ENCODE data around the gene SLC22A13.
"Not testable (repeated sequence)": the region's sequence is repeated elsewhere in the genome, so short reads cannot be mapped to it uniquely, and the experiment has no call there.

DNA sequence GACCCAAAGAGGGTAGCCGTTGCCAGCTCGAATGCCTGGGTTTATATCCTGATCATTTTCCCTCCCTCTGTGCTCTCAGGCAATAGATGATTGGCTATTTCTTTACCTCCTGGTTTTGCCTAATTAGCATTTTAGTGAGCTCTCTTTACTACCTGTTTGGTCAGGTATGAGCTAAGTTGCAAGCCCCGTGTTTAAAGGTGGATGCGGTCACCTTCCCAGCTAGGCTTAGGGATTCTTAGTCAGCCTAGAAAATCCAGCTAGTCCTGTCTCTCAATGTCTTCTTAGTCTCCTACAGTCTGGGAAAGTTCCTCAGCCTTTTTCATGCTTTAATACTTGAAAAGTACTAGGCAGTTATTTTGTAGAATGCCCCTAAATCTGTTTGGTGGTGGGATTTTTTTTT is 31.4 kb downstream of the SLC22A13 start:
- TF ChIP-seq, protein P1, sequence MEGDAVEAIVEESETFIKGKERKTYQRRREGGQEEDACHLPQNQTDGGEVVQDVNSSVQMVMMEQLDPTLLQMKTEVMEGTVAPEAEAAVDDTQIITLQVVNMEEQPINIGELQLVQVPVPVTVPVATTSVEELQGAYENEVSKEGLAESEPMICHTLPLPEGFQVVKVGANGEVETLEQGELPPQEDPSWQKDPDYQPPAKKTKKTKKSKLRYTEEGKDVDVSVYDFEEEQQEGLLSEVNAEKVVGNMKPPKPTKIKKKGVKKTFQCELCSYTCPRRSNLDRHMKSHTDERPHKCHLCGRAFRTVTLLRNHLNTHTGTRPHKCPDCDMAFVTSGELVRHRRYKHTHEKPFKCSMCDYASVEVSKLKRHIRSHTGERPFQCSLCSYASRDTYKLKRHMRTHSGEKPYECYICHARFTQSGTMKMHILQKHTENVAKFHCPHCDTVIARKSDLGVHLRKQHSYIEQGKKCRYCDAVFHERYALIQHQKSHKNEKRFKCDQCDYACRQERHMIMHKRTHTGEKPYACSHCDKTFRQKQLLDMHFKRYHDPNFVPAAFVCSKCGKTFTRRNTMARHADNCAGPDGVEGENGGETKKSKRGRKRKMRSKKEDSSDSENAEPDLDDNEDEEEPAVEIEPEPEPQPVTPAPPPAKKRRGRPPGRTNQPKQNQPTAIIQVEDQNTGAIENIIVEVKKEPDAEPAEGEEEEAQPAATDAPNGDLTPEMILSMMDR (IDR thresholded peaks at IDR 0.05; ENCODE audit: borderline replicate concordance, extremely low read depth, low read length, poor library complexity, severe bottlenecking) = not testable (repeated sequence)
- not testable (repeated sequence) for TF ChIP-seq EZH2 (IDR thresholded peaks at IDR 0.05; ENCODE audit: borderline replicate concordance, low read depth, low read length, severe bottlenecking)

All from DND-41 (cell line).